NCI-H187 (cell line): Measurements from ENCODE around the gene CT45A3.
"Not testable (repeated sequence)": the region's sequence is repeated elsewhere in the genome, so short reads cannot be mapped to it uniquely, and the experiment has no call there.

Source experiments
- DNase-seq, 2 experiments: peaks; one replicate each; lab custom pipeline; 2025; lab: John Stamatoyannopoulos, UW

CT45A3 gene

GRCh38 chrX:135768091-135768490 is at the start of gene CT45A3:
Gene CT45A3 (minus strand): TSS chrX:135768191. CDS start chrX:135764444, 3,747 bp downstream.
- DNase-seq, result not testable (repeated sequence)

- DNase-seq, result not testable (repeated sequence)
Observed at GRCh38 chrX:135802687-135803086, 34.7 kb upstream of the CT45A3 start, which contains the start of gene CT45A6. Gene CT45A6 (minus strand): TSS chrX:135802787. CDS start chrX:135798993, 3,794 bp downstream.

GRCh38 chrX:135785403-135785802 is 17.4 kb upstream of the CT45A3 start, which contains the start of gene CT45A5:
Gene CT45A5 (minus strand): TSS chrX:135785503. CDS start chrX:135781729, 3,774 bp downstream.
- DNase-seq, result not testable (repeated sequence)

GRCh38 chrX:135744739-135745138 is 23.3 kb downstream of the CT45A3 start:
- not testable (repeated sequence) for DNase-seq

GRCh38 chrX:135741192-135741715 is 26.7 kb downstream of the CT45A3 start:
- DNase-seq, result no peak

GRCh38 chrX:135740681-135741149 is 27.3 kb downstream of the CT45A3 start:
- no peak for DNase-seq

- DNase-seq, result no peak
Observed at GRCh38 chrX:135737366-135738071, 30.5 kb downstream of the CT45A3 start.

- DNase-seq, result not testable (repeated sequence)
Observed at GRCh38 chrX:135734666-135735065, 33.3 kb downstream of the CT45A3 start.

- no peak for DNase-seq
Observed at GRCh38 chrX:135713795-135714194, 54.2 kb downstream of the CT45A3 start.

GRCh38 chrX:135713183-135713689 is 54.8 kb downstream of the CT45A3 start, which contains the start of gene CT45A1:
Gene CT45A1 (plus strand): TSS chrX:135713639. CDS start chrX:135718941, 5,302 bp downstream.
- not testable (repeated sequence) for DNase-seq
